MM.1S (cell line): ENCODE data around the gene PCDHB9.
"Not testable (repeated sequence)": the region's sequence is repeated elsewhere in the genome, so short reads cannot be mapped to it uniquely, and the experiment has no call there.

Experiments
- EZH2 ChIP-seq: fragments of 300-600 bp; sonication (generic); optimal IDR thresholded peaks from 2 replicates; pipeline ENCODE3; 2017; ENCODE audit warnings: low read depth, mild to moderate bottlenecking, antibody characterized with exemption, low read length, mixed read lengths
- EZH2phosphoT487 ChIP-seq: fragments of 300-600 bp; sonication (generic); IDR thresholded peaks from 2 replicates; pipeline ENCODE4 v1.6.1; 2018; ENCODE audit warnings: antibody characterized with exemption, low read length
- TF ChIP-seq, protein P1 (sequence below): fragments of 300-600 bp; sonication (generic); IDR thresholded peaks from 2 replicates; pipeline ENCODE4 v1.5.1; 2016; ENCODE audit warnings: antibody characterized with exemption, low read length, mixed read lengths

DNA sequence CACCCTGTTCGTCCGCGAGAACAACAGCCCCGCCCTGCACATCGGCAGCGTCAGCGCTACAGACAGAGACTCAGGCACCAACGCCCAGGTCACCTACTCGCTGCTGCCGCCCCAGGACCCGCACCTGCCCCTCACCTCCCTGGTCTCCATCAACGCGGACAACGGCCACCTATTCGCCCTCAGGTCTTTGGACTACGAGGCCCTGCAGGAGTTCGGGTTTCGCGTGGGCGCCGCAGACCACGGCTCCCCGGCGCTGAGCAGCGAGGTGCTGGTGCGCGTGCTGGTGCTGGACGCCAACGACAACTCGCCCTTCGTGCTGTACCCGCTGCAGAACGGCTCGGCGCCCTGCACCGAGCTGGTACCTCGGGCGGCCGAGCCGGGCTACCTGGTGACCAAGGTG, 49.0 kb downstream of the PCDHB9 start:
- TF ChIP-seq, protein P1, sequence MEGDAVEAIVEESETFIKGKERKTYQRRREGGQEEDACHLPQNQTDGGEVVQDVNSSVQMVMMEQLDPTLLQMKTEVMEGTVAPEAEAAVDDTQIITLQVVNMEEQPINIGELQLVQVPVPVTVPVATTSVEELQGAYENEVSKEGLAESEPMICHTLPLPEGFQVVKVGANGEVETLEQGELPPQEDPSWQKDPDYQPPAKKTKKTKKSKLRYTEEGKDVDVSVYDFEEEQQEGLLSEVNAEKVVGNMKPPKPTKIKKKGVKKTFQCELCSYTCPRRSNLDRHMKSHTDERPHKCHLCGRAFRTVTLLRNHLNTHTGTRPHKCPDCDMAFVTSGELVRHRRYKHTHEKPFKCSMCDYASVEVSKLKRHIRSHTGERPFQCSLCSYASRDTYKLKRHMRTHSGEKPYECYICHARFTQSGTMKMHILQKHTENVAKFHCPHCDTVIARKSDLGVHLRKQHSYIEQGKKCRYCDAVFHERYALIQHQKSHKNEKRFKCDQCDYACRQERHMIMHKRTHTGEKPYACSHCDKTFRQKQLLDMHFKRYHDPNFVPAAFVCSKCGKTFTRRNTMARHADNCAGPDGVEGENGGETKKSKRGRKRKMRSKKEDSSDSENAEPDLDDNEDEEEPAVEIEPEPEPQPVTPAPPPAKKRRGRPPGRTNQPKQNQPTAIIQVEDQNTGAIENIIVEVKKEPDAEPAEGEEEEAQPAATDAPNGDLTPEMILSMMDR, result not testable (repeated sequence)
- TF ChIP-seq EZH2, EZH2phosphoT487: not testable (repeated sequence)
